ENCODE data around the gene SPTBN2. TPM values are rescaled to one million over a fixed set of nuclear protein-coding genes. Genes with fewer than 3 reads are reported as not detected.

SPTBN2 gene
- total RNA-seq, 4 donors from 2014 or later = under 0.01 to 31.0 (median 1.6) TPM

DNA sequence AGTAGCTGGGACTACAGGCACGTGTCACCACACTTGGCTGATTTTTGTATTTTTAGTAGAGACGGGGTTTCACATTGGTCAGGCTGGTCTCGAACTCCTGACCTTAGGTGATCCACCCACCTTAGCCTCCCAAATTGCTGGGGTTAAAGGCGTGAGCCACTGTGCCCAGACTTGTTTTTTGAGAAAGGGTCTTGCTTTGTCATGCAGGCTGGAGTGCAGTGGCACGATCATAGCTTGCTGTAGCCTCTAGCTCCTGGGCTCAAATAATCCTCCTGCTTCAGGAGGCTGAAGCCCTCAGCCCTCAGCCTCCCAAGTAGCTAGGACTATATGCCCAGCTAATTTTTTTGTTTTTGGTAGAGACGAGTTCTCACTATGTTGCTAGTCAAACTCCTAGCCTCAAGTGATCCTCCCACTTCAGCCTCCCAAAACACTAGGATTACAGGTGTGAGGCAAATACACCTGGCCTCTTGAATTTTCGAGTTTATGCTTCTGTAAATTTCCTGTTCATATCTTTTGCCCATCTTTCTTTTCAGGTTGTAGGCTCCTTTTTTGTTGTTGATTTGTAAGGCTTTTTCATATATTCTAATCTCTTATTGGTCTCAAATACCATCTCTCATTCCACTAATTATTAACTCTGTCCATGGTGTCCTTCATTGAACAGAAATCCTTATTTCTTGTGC, 47.9 kb downstream of the SPTBN2 start:
- Histone ChIP-seq H3K9me3 (no peaks in the 10 kb centered on the region), H3K27me3 (no peaks in the 10 kb centered on the region), H3K4me3 (no peak overlapping the region), H3K4me1 (no peaks in the 10 kb centered on the region), H3K36me3 (no peaks in the 10 kb centered on the region), H3K27ac (no peak overlapping the region)
- TF ChIP-seq, protein P1, sequence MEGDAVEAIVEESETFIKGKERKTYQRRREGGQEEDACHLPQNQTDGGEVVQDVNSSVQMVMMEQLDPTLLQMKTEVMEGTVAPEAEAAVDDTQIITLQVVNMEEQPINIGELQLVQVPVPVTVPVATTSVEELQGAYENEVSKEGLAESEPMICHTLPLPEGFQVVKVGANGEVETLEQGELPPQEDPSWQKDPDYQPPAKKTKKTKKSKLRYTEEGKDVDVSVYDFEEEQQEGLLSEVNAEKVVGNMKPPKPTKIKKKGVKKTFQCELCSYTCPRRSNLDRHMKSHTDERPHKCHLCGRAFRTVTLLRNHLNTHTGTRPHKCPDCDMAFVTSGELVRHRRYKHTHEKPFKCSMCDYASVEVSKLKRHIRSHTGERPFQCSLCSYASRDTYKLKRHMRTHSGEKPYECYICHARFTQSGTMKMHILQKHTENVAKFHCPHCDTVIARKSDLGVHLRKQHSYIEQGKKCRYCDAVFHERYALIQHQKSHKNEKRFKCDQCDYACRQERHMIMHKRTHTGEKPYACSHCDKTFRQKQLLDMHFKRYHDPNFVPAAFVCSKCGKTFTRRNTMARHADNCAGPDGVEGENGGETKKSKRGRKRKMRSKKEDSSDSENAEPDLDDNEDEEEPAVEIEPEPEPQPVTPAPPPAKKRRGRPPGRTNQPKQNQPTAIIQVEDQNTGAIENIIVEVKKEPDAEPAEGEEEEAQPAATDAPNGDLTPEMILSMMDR (IDR thresholded peaks at IDR 0.05) = no peak
- TF ChIP-seq POLR2A (IDR thresholded peaks at IDR 0.05) = no peak
- intact Hi-C loops (cut with DNase I; ENCODE audit: low total_unique reads) = loop anchor here (10.0 kb wide), 1 partner anchor 266 kb away; no protein-coding TSS in a partner anchor
- DNase-seq = no peak

GRCh38 chr11:66677599-66678375, 51.2 kb downstream of the SPTBN2 start, which contains the start of gene RBM4B:
TSS of gene RBM4B (minus strand) at chr11:66677887. CDS start at chr11:66677079, 808 bp downstream.
- peak within 1 kb of the TSS; percentile 95 for H3K27ac ChIP-seq
- H3K4me1 ChIP-seq = no peaks in the 10 kb centered on the region
- TF ChIP-seq, protein P1 (IDR thresholded peaks at IDR 0.05) = no peak
- peak; percentile 55 to 84 for TF ChIP-seq POLR2A (IDR thresholded peaks at IDR 0.05)
- intact Hi-C loops (cut with DNase I; ENCODE audit: low total_unique reads) = loop anchor here (2.0 kb wide), 1 partner anchor 99 kb away; no protein-coding TSS in a partner anchor
- no peaks in the 10 kb centered on the region for H3K27me3 ChIP-seq
- peak; percentile 96 for DNase-seq
- H3K4me3 ChIP-seq = peak within 1 kb of the TSS; percentile 82 to 83
- no peaks in the 10 kb centered on the region for H3K9me3 ChIP-seq
- H3K36me3 ChIP-seq = no peaks in the 10 kb centered on the region

DNA sequence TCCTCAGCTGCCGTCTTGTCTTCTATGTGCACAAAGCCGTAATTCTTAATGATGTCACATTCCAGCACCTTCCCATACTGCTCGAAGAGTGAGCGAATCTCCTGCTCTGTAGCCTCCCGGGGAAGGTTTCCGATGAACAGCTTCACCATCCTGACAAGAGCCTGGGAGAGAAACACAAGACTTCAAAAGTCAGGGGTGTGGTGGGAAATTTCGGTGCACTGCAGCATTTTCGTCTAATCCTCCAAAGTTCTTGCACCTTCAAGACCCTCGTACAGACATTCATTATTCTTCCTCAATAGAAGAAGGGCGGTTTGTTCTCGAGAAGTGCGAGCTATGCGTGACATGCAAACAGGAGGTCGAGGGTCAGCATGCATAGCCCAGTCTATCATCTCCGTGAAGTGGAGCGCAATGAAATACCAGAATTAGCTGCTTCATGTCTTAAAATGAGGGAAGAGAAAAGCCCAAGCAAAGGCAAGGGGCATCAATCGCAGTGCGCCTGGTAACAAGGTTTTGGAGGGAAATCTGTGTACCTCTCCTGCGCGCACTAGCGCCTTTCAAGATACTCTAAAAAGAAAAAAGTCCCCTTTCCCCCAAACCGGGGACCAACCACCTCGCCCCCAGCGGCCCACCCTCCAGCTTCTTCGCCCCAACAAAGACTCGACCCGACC, 52.0 kb downstream of the SPTBN2 start:
- no peaks in the 10 kb centered on the region for H3K9me3 ChIP-seq
- H3K27me3 ChIP-seq = no peaks in the 10 kb centered on the region
- peak overlapping the region; percentile 95 for H3K27ac ChIP-seq
- DNase-seq = no peak
- TF ChIP-seq, protein P1 (IDR thresholded peaks at IDR 0.05) = no peak
- no peak for TF ChIP-seq POLR2A (IDR thresholded peaks at IDR 0.05)
- peak overlapping the region; percentile 82 to 83 for H3K4me3 ChIP-seq
- no peaks in the 10 kb centered on the region for H3K36me3 ChIP-seq
- intact Hi-C loops (cut with DNase I; ENCODE audit: low total_unique reads) = loop anchor here (2.0 kb wide), 1 partner anchor 98 kb away; no protein-coding TSS in a partner anchor
- H3K4me1 ChIP-seq = no peaks in the 10 kb centered on the region

- Histone ChIP-seq H3K4me1 (no peaks in the 10 kb centered on the region), H3K27ac (no peak overlapping the region), H3K36me3 (no peaks in the 10 kb centered on the region), H3K9me3 (no peaks in the 10 kb centered on the region), H3K27me3 (no peaks in the 10 kb centered on the region), H3K4me3 (peak overlapping the region in 1 of 2 donors; percentile 82)
- TF ChIP-seq, protein P1 (IDR thresholded peaks at IDR 0.05) = no peak
- no peak for TF ChIP-seq POLR2A (IDR thresholded peaks at IDR 0.05)
- intact Hi-C loops (cut with DNase I; ENCODE audit: low total_unique reads) = loop anchor here (2.0 kb wide), 1 partner anchor 98 kb away; no protein-coding TSS in a partner anchor
- DNase-seq = no peak
Measured at GRCh38 chr11:66676282-66676919, 52.6 kb downstream of the SPTBN2 start.

Measured in uterus (tissue), 4 donors.